Muscle layer of duodenum (tissue), 2 donors: ENCODE results near the gene CACNB2.

Experiments
- H3K27ac ChIP-seq: one replicate; pipeline ENCODE4 v1.7.0; 2013; ENCODE audit warnings: mild to moderate bottlenecking, low read length
- H3K27me3 ChIP-seq: one replicate; pipeline ENCODE4 v1.7.0; 2013; ENCODE audit warnings: low read depth, mild to moderate bottlenecking, control low read depth, low read length
- H3K36me3 ChIP-seq, 2 donors: one replicate each; pipeline ENCODE4 v1.7.0; 2013; ENCODE audit warnings: low read length in 2 of 2, control low read depth in 1 of 2, mild to moderate bottlenecking in 1 of 2; ENCODE audit not compliant: insufficient read depth in 2 of 2, control insufficient read depth in 1 of 2
- H3K4me1 ChIP-seq, 2 donors: one replicate each; pipeline ENCODE4 v1.7.0; 2013; ENCODE audit warnings: low read length in 2 of 2, mild to moderate bottlenecking in 2 of 2, control low read depth in 1 of 2, moderate library complexity in 1 of 2; ENCODE audit not compliant: insufficient read depth in 2 of 2, control insufficient read depth in 1 of 2
- H3K4me3 ChIP-seq, 2 donors: one replicate each; pipeline ENCODE4 v1.7.0; 2013; ENCODE audit warnings: low read length in 2 of 2, low read depth in 1 of 2, mild to moderate bottlenecking in 1 of 2
- H3K9me3 ChIP-seq, 2 donors: one replicate each; pipeline ENCODE4 v1.7.0; 2013; ENCODE audit warnings: low read length in 2 of 2, control low read depth in 1 of 2, mild to moderate bottlenecking in 1 of 2; ENCODE audit not compliant: control insufficient read depth in 1 of 2
- donor health status: healthy.

The CACNB2 gene

GRCh38 chr10:18261768-18262231 lies 121.6 kb downstream of the CACNB2 start:
- H3K4me3 ChIP-seq: no peak overlapping the region
- no peak overlapping the region for H3K27ac ChIP-seq
- H3K36me3 ChIP-seq: no peaks in the 10 kb centered on the region
- no peaks in the 10 kb centered on the region for H3K9me3 ChIP-seq
- peaks cover 0 to 16% of the 10 kb centered on the region in 2 donors for H3K4me1 ChIP-seq
- H3K27me3 ChIP-seq: no peaks in the 10 kb centered on the region

GRCh38 chr10:18264466-18265050 lies 124.3 kb downstream of the CACNB2 start:
- H3K9me3 ChIP-seq: no peaks in the 10 kb centered on the region
- H3K27me3 ChIP-seq: no peaks in the 10 kb centered on the region
- peaks cover 0 to 16% of the 10 kb centered on the region in 2 donors for H3K4me1 ChIP-seq
- H3K27ac ChIP-seq: no peak overlapping the region
- no peaks in the 10 kb centered on the region for H3K36me3 ChIP-seq
- no peak overlapping the region for H3K4me3 ChIP-seq

- Histone ChIP-seq H3K9me3 (no peaks in the 10 kb centered on the region), H3K4me1 (peaks cover 0 to 6% of the 10 kb centered on the region in 2 donors), H3K27me3 (no peaks in the 10 kb centered on the region), H3K36me3 (no peaks in the 10 kb centered on the region), H3K4me3 (no peak overlapping the region), H3K27ac (no peak overlapping the region)
Observed at GRCh38 chr10:18268005-18268404, 127.8 kb downstream of the CACNB2 start.

GRCh38 chr10:18271491-18271890 lies 131.3 kb downstream of the CACNB2 start:
- Histone ChIP-seq H3K4me1 (no peaks in the 10 kb centered on the region), H3K27me3 (no peaks in the 10 kb centered on the region), H3K36me3 (no peaks in the 10 kb centered on the region), H3K9me3 (no peaks in the 10 kb centered on the region), H3K4me3 (no peak overlapping the region), H3K27ac (no peak overlapping the region)

GRCh38 chr10:18273039-18273438 lies 132.8 kb downstream of the CACNB2 start:
- no peaks in the 10 kb centered on the region for H3K36me3 ChIP-seq
- H3K27ac ChIP-seq: no peak overlapping the region
- H3K27me3 ChIP-seq: no peaks in the 10 kb centered on the region
- H3K4me3 ChIP-seq: no peak overlapping the region
- no peaks in the 10 kb centered on the region for H3K9me3 ChIP-seq
- H3K4me1 ChIP-seq: no peaks in the 10 kb centered on the region

- H3K36me3 ChIP-seq: no peaks in the 10 kb centered on the region
- H3K27ac ChIP-seq: no peak overlapping the region
- H3K27me3 ChIP-seq: no peaks in the 10 kb centered on the region
- no peaks in the 10 kb centered on the region for H3K9me3 ChIP-seq
- H3K4me1 ChIP-seq: no peaks in the 10 kb centered on the region
- no peak overlapping the region for H3K4me3 ChIP-seq
Observed at GRCh38 chr10:18278181-18278580, 138.0 kb downstream of the CACNB2 start.

- no peak overlapping the region for H3K4me3 ChIP-seq
- no peak overlapping the region for H3K27ac ChIP-seq
- H3K27me3 ChIP-seq: no peaks in the 10 kb centered on the region
- no peaks in the 10 kb centered on the region for H3K36me3 ChIP-seq
- H3K4me1 ChIP-seq: no peaks in the 10 kb centered on the region
- H3K9me3 ChIP-seq: no peaks in the 10 kb centered on the region
Observed at GRCh38 chr10:18279173-18279572, 138.9 kb downstream of the CACNB2 start.

GRCh38 chr10:18282094-18282493 lies 141.9 kb downstream of the CACNB2 start:
- Histone ChIP-seq H3K27me3 (no peaks in the 10 kb centered on the region), H3K9me3 (peaks cover 0 to 5% of the 10 kb centered on the region in 2 donors), H3K4me3 (no peak overlapping the region), H3K4me1 (no peaks in the 10 kb centered on the region), H3K27ac (no peak overlapping the region), H3K36me3 (no peaks in the 10 kb centered on the region)

- no peak overlapping the region for H3K4me3 ChIP-seq
- H3K27ac ChIP-seq: no peak overlapping the region
- H3K9me3 ChIP-seq: no peaks in the 10 kb centered on the region
- H3K27me3 ChIP-seq: no peaks in the 10 kb centered on the region
- no peaks in the 10 kb centered on the region for H3K4me1 ChIP-seq
- H3K36me3 ChIP-seq: no peaks in the 10 kb centered on the region
Observed at GRCh38 chr10:18290651-18291313, 150.6 kb downstream of the CACNB2 start.

GRCh38 chr10:18293536-18294510 lies 153.6 kb downstream of the CACNB2 start:
- Histone ChIP-seq H3K9me3 (no peaks in the 10 kb centered on the region), H3K4me1 (no peaks in the 10 kb centered on the region), H3K4me3 (no peak overlapping the region), H3K36me3 (no peaks in the 10 kb centered on the region), H3K27ac (no peak overlapping the region), H3K27me3 (no peaks in the 10 kb centered on the region)

GRCh38 chr10:18294633-18295032 lies 154.4 kb downstream of the CACNB2 start:
- no peaks in the 10 kb centered on the region for H3K9me3 ChIP-seq
- no peak overlapping the region for H3K27ac ChIP-seq
- H3K4me3 ChIP-seq: no peak overlapping the region
- H3K27me3 ChIP-seq: no peaks in the 10 kb centered on the region
- H3K4me1 ChIP-seq: no peaks in the 10 kb centered on the region
- H3K36me3 ChIP-seq: no peaks in the 10 kb centered on the region
